ENCODE data around the gene HOXB8. TPM values are rescaled to one million over a fixed set of nuclear protein-coding genes. Genes with fewer than 3 reads are reported as not detected.

HOXB8 gene
- total and polyA plus RNA-seq, 10 of the 15 experiments (the other 5 are each of a cell fraction or from before 2014, with no cell fraction given): 0.21 TPM; not detected in 9

- no peak for TF ChIP-seq MEF2A (IDR thresholded peaks at IDR 0.05; ENCODE audit: insufficient read depth, low read depth, low read length)
- no peak for TF ChIP-seq IRF4 (IDR thresholded peaks at IDR 0.05; ENCODE audit: low read depth, low read length)
- no peak for TF ChIP-seq NRF1 (conservative IDR thresholded peaks at IDR 0.05; ENCODE audit: low read depth, low read length)
- TF ChIP-seq CREM (IDR thresholded peaks at IDR 0.05; ENCODE audit: low read depth): no peak
- TF ChIP-seq TBL1XR1 (IDR thresholded peaks at IDR 0.05; ENCODE audit: low read depth, low read length): no peak
These were observed 13.3 kb downstream of the HOXB8 start (continued) for GRCh38 chr17:48601539-48602425.

GRCh38 chr17:48601207-48601538 is 13.9 kb downstream of the HOXB8 start:
- 56% methylated on average over 4 of the region's 4 CpGs for WGBS (ENCODE audit: insufficient coverage, insufficient replicate concordance, low lambda C conversion rate, missing lambda C conversion rate)
- RAD21 ChIA-PET (ENCODE audit: unreplicated experiment): interaction anchor here (0.6 to 2.1 kb wide), 10 partner anchors 8 to 576 kb away, joined by 3 to 8 read pairs (median 3); partner anchors contain the start of genes HOXB5 and HOXB9
- Histone ChIP-seq H3K9me3 (replicated peaks; ENCODE audit: control insufficient read depth, insufficient read depth, low read length) (no peaks in the 10 kb centered on the region), H3K4me3 (no peak overlapping the region), H3K27me3 (replicated peaks in 1 of 2; ENCODE audit: control insufficient read depth in 2 of 2, insufficient read depth in 2 of 2, low read length in 1 of 2) (peaks cover 17 to 45% of the 10 kb centered on the region in 2 experiments), H3K79me2 (ENCODE audit: control insufficient read depth, insufficient read depth, low read length) (no peaks in the 10 kb centered on the region), H4K20me1 (ENCODE audit: control insufficient read depth, insufficient read depth) (no peaks in the 10 kb centered on the region), H3K4me2 (ENCODE audit: control insufficient read depth, insufficient read depth) (no peak overlapping the region), H2AFZ (ENCODE audit: control insufficient read depth, low read depth, low read length) (no peak overlapping the region), H3K36me3 (ENCODE audit: control insufficient read depth in 2 of 2, insufficient read depth in 2 of 2, low read length in 1 of 2) (no peaks in the 10 kb centered on the region), H3K9ac (ENCODE audit: control insufficient read depth, insufficient read depth, low read length) (no peak overlapping the region), H3K27ac (ENCODE audit: control insufficient read depth, insufficient read depth) (no peak overlapping the region), H3K4me1 (ENCODE audit: control insufficient read depth, insufficient read depth, low read length) (peaks cover 10% of the 10 kb centered on the region)
- SMC1A ChIA-PET (ENCODE audit: uncharacterized antibody, unreplicated experiment): interaction anchor here (0.9 to 2.3 kb wide), 5 partner anchors 9 to 343 kb away, joined by 3 to 8 read pairs (median 5); partner anchors contain the start of gene HOXB8
- CTCF ChIA-PET: interaction anchor here (0.6 to 1.9 kb wide), 14 partner anchors 9 to 583 kb away, joined by 3 to 7 read pairs (median 4); partner anchors contain the start of gene HOXB7
- no peak for DNase-seq (ENCODE audit: low read depth, low spot score)
- POLR2A ChIA-PET: interaction anchor here (0.6 to 1.7 kb wide), 3 partner anchors 17 to 487 kb away, joined by 3 to 11 read pairs (median 3); no protein-coding TSS in a partner anchor
- in situ Hi-C loops (cut with MboI) (no loop called here), intact Hi-C loops (cut with micrococcal nuclease; ENCODE audit: unreplicated experiment) (no loop called here)
- ATAC-seq: no peak
- no TSS peak for BruUV-seq (replicated peaks)
- no peak for FAIRE-seq
- no peak for TF ChIP-seq NFIC (IDR thresholded peaks at IDR 0.05; ENCODE audit: low read depth, low read length)
- TF ChIP-seq RBBP5 (conservative IDR thresholded peaks at IDR 0.05): no peak
- no peak for TF ChIP-seq SPI1 (IDR thresholded peaks at IDR 0.05; ENCODE audit: borderline replicate concordance, insufficient read depth, low read depth, low read length)
- no peak for TF ChIP-seq NR2C2 (IDR thresholded peaks at IDR 0.05; ENCODE audit: borderline replicate concordance, control insufficient read depth, insufficient read length, low read depth)
- TF ChIP-seq WRNIP1 (IDR thresholded peaks at IDR 0.05; ENCODE audit: borderline replicate concordance, low read depth, low read length): no peak
- TF ChIP-seq IRF3 (IDR thresholded peaks at IDR 0.05): no peak
- no peak for TF ChIP-seq E2F8 (IDR thresholded peaks at IDR 0.05; ENCODE audit: low read depth, partially characterized antibody)
- TF ChIP-seq NR2F1 (conservative IDR thresholded peaks at IDR 0.05): no peak
- TF ChIP-seq SMAD1 (IDR thresholded peaks at IDR 0.05; ENCODE audit: low read depth, partially characterized antibody): no peak
- no peak for TF ChIP-seq ZNF207 (IDR thresholded peaks at IDR 0.05; ENCODE audit: borderline replicate concordance)
